Body of pancreas (tissue), 4 donors: Measurements from ENCODE around the gene HES2.

Experiments used
- CTCF ChIP-seq, 7 experiments: fragments of 450-650 bp in 4 of 7; fragments of 200-600 bp in 3 of 7; sonication (generic) in 3 of 7; IDR thresholded peaks; one replicate each; pipeline ENCODE4 v1.5.1; 2016 to 2019; ENCODE audit warnings: antibody characterized with exemption in 7 of 7
- POLR2A ChIP-seq, 3 donors: fragments of 450-650 bp; IDR thresholded peaks; one replicate each; pipeline ENCODE4 v1.6.1; 2016; ENCODE audit warnings: antibody characterized with exemption in 3 of 3, mild to moderate bottlenecking in 2 of 3

GRCh38 chr1:6380037-6380436 lies 39.7 kb downstream of the HES2 start:
- TF ChIP-seq CTCF (IDR thresholded peaks at IDR 0.05) (no peak), POLR2A (IDR thresholded peaks at IDR 0.05) (no peak)
